Central memory CD8-positive, alpha-beta T cell (primary cell): ENCODE results near the gene TFDP1.
"Not testable (repeated sequence)": the region's sequence is repeated elsewhere in the genome, so short reads cannot be mapped to it uniquely, and the experiment has no call there.

Experiments used
- ATAC-seq: fragments of 150-1000 bp; cut with Tn5 transposase; replicated peaks from 2 replicates; pipeline ENCODE4 v1.10.0; 2022; ENCODE audit warnings: mild to moderate bottlenecking, moderate FRiP score, moderate number of reproducible peaks; ENCODE audit not compliant: poor library complexity, severe bottlenecking; ENCODE audit errors: extremely low read depth
- DNase-seq, 2 donors: peaks; one replicate each; pipeline ENCODE4 v3.0.0; 2021; ENCODE audit warnings: low spot score in 2 of 2
- H3K27ac Mint-ChIP-seq: one replicate; pipeline ENCODE4 v1.8.0; 2022; ENCODE audit warnings: low read depth, mild to moderate bottlenecking, moderate library complexity, mixed read lengths
- H3K27me3 Mint-ChIP-seq: one replicate; pipeline ENCODE4 v1.8.0; 2022; ENCODE audit warnings: mixed read lengths
- H3K36me3 Mint-ChIP-seq: one replicate; pipeline ENCODE4 v1.8.0; 2022; ENCODE audit warnings: mild to moderate bottlenecking, moderate library complexity, mixed read lengths; ENCODE audit not compliant: insufficient read depth
- H3K4me1 Mint-ChIP-seq: one replicate; pipeline ENCODE4 v1.8.0; 2022; ENCODE audit warnings: mixed read lengths
- H3K4me3 Mint-ChIP-seq: one replicate; pipeline ENCODE4 v1.8.0; 2022; ENCODE audit warnings: mild to moderate bottlenecking, moderate library complexity, mixed read lengths
- H3K9me3 Mint-ChIP-seq: one replicate; pipeline ENCODE4 v1.8.0; 2022; ENCODE audit warnings: mixed read lengths

The TFDP1 gene

DNA sequence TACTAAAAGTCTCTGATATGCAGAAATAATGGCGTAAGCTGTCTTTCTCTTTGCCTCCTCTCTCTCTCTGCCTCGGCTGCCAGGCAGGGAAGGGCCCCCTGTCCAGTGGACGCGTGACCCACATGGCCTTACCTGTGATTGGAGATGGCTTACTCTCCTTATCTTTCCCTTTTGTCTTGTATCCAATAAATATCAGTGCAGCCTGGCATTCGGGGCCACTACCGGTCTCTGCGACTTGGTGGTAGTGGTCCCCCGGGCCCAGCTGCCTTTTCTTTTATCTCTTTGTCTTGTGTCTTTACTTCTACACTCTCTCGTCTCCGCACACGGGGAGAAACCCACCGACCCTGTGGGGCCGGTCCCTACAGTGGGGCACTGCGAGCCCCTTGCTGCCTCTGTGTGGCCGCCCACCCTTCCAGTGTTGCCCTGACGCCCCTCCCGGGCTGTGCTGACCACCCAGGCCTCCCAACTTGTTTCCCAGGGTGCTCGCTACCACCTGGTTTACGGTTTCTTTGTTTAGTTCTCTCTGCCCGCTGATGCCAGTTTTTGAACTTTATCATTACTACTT lies 37.5 kb downstream of the TFDP1 start:
- not testable (repeated sequence) for H3K27me3 Mint-ChIP-seq, H3K4me3 Mint-ChIP-seq, H3K9me3 Mint-ChIP-seq, ATAC-seq, H3K36me3 Mint-ChIP-seq, H3K4me1 Mint-ChIP-seq, DNase-seq
- H3K27ac Mint-ChIP-seq, result peak overlapping the region; percentile 29

GRCh38 chr13:113622791-113623490 lies 38.4 kb downstream of the TFDP1 start:
- no peak overlapping the region for H3K4me3 Mint-ChIP-seq
- no peaks in the 10 kb centered on the region for H3K4me1 Mint-ChIP-seq
- peaks cover 2% of the 10 kb centered on the region for H3K36me3 Mint-ChIP-seq
- no peak overlapping the region for H3K27ac Mint-ChIP-seq
- ATAC-seq, result no peak
- H3K9me3 Mint-ChIP-seq, result no peaks in the 10 kb centered on the region
- no peaks in the 10 kb centered on the region for H3K27me3 Mint-ChIP-seq
- DNase-seq, result no peak

GRCh38 chr13:113623491-113624234 lies 39.1 kb downstream of the TFDP1 start:
- peaks cover 4% of the 10 kb centered on the region for H3K36me3 Mint-ChIP-seq
- no peak for DNase-seq

DNA sequence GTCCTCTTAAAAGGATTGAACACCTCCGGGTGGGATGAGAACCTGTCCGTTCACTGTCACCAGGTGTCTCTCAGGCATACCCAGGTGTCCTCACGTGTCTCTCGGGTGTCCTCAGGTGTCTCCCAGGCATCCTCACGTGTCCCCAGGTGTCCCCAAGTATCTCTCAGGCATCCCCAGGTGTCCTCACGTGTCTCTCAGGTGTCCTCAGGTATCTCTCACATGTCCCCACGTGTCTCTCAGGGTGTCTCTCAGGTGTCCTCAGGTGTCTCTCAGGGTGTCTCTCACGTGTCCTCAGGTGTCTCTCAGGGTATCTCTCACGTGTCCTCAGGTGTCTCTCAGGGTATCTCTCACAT lies 39.7 kb downstream of the TFDP1 start:
- Mint-ChIP-seq H3K36me3 (peaks cover 4% of the 10 kb centered on the region), H3K27ac (no peak overlapping the region), H3K9me3 (no peaks in the 10 kb centered on the region), H3K4me1 (peaks cover 7% of the 10 kb centered on the region), H3K4me3 (no peak overlapping the region), H3K27me3 (no peaks in the 10 kb centered on the region)
- ATAC-seq, result no peak
- no peak for DNase-seq

More at GRCh38 chr13:113623491-113624234, 39.1 kb downstream of the TFDP1 start:
- H3K27me3 Mint-ChIP-seq, result no peaks in the 10 kb centered on the region
- H3K27ac Mint-ChIP-seq, result no peak overlapping the region
- no peaks in the 10 kb centered on the region for H3K9me3 Mint-ChIP-seq
- H3K4me1 Mint-ChIP-seq, result peaks cover 3% of the 10 kb centered on the region
- no peak for ATAC-seq
- no peak overlapping the region for H3K4me3 Mint-ChIP-seq

DNA sequence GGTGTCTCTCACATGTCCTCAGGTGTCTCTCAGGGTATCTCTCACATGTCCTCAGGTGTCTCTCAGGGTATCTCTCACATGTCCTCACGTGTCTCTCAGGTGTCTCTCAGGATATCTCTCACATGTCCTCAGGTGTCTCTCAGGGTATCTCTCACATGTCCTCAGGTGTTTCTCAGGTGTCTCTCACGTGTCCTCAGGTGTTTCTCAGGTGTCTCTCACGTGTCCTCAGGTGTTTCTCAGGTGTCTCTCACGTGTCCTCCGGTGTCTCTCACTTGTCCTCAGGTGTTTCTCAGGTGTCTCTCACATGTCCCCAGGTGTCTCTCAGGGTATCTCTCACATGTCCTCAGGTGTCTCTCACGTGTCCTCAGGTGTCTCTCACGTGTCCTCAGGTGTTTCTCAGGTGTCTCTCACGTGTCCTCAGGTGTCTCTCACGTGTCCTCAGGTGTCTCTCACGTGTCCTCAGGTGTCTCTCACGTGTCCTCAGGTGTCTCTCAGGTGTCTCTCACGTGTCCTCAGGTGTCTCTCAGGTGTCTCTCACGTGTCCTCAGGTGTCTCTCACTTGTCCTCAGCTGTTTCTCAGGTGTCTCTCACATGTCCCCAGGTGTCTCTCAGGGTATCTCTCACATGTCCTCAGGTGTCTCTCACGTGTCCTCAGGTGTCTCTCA lies 40.2 kb downstream of the TFDP1 start:
- not testable (repeated sequence) for DNase-seq, H3K27ac Mint-ChIP-seq, H3K4me3 Mint-ChIP-seq, H3K36me3 Mint-ChIP-seq, H3K4me1 Mint-ChIP-seq, H3K9me3 Mint-ChIP-seq, ATAC-seq, H3K27me3 Mint-ChIP-seq

GRCh38 chr13:113625965-113626721 lies 41.6 kb downstream of the TFDP1 start:
- DNase-seq, result no peak

GRCh38 chr13:113627136-113627535 lies 42.6 kb downstream of the TFDP1 start:
- ATAC-seq (no peak), DNase-seq (no peak)
- peaks cover 8% of the 10 kb centered on the region for H3K36me3 Mint-ChIP-seq
- H3K27ac Mint-ChIP-seq, result peak overlapping the region; percentile 46
- no peaks in the 10 kb centered on the region for H3K9me3 Mint-ChIP-seq
- H3K27me3 Mint-ChIP-seq, result no peaks in the 10 kb centered on the region
- peaks cover 7% of the 10 kb centered on the region for H3K4me1 Mint-ChIP-seq
- no peak overlapping the region for H3K4me3 Mint-ChIP-seq

More at GRCh38 chr13:113625965-113626721, 41.6 kb downstream of the TFDP1 start:
- no peak overlapping the region for H3K27ac Mint-ChIP-seq
- no peak for ATAC-seq
- peaks cover 4% of the 10 kb centered on the region for H3K36me3 Mint-ChIP-seq
- no peak overlapping the region for H3K4me3 Mint-ChIP-seq
- H3K9me3 Mint-ChIP-seq, result no peaks in the 10 kb centered on the region
- H3K4me1 Mint-ChIP-seq, result peaks cover 7% of the 10 kb centered on the region
- H3K27me3 Mint-ChIP-seq, result no peaks in the 10 kb centered on the region

DNA sequence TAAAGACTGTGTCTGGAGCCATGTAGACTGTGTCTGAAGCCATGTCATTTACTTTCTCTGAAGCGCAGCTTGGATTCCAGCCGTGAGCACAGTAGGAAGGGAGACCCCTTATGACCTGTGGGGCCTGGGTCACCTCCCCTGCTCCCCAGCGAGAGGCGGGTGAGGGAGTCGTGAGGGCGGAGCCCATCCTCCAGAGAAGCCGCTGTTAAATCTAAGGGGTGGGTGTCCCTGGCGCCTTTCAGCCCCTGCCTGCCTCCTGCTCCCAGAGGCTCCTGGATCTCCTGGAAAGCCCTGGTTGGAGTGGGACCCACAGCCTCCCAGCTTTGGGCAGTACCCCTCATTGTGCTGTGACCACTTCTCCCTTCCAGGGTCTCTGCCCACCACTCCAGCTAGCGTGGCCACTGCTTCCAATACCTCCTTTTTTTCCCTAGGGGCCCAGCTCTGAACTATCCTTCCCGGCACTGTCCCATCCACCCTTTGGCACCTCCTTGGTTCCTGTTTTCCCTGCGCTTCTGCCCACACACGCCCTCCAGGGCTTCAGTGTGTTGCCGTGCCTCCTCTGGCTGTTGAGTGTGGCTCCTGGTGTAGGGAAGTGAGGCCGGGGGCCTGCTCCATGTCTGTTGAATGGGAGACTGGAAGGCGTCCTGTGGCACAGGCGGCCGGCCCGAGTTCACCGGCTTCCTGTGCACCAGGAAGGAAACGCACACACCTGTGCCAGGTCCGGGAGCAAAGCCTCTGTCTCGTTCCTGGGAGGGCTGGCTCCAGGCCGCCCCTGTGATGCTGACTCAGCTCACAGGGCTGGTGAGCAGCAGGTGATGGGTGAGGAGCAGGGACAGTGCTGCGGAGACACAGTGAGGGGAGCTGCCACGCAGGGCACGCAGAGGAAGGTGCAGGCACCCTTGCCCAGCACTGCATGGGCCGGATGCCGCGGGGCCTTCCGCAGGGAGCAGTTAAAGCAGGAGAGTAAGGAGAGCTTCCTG lies 44.0 kb downstream of the TFDP1 start:
- H3K27ac Mint-ChIP-seq, result peak overlapping the region; percentile 76
- no peak overlapping the region for H3K4me3 Mint-ChIP-seq
- DNase-seq, result no peak
- H3K4me1 Mint-ChIP-seq, result peaks cover 7% of the 10 kb centered on the region
- ATAC-seq, result no peak
- peaks cover 15% of the 10 kb centered on the region for H3K36me3 Mint-ChIP-seq
- H3K27me3 Mint-ChIP-seq, result no peaks in the 10 kb centered on the region
- no peaks in the 10 kb centered on the region for H3K9me3 Mint-ChIP-seq

GRCh38 chr13:113629866-113630265 lies 45.3 kb downstream of the TFDP1 start:
- DNase-seq (no peak), ATAC-seq (no peak)
- no peak overlapping the region for H3K4me3 Mint-ChIP-seq
- H3K27ac Mint-ChIP-seq, result no peak overlapping the region
- peaks cover 19% of the 10 kb centered on the region for H3K36me3 Mint-ChIP-seq
- peaks cover 12% of the 10 kb centered on the region for H3K4me1 Mint-ChIP-seq
- H3K9me3 Mint-ChIP-seq, result no peaks in the 10 kb centered on the region
- H3K27me3 Mint-ChIP-seq, result no peaks in the 10 kb centered on the region

DNA sequence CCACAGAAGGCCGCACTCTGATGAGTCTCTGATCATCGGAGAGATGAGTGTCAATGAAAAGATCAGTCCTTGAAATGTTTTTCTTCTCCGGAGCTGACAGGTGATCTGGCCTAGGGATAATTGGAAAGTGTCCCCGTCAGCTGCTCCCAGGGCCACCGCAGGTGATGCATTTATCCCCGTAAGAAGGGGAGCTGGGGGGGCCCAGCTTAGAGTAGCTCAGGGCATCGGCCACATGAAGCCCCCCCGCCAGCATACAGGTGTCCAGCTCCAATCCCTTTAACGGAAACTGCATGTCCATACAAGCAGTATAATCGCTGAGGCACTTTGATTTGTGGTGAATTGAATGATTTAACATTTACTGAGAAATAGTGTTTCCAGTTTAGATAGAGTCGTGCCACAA lies 45.7 kb downstream of the TFDP1 start:
- H3K4me1 Mint-ChIP-seq, result peaks cover 12% of the 10 kb centered on the region
- no peak overlapping the region for H3K4me3 Mint-ChIP-seq
- DNase-seq, result no peak
- H3K27ac Mint-ChIP-seq, result no peak overlapping the region
- ATAC-seq, result no peak
- no peaks in the 10 kb centered on the region for H3K27me3 Mint-ChIP-seq
- H3K36me3 Mint-ChIP-seq, result peaks cover 19% of the 10 kb centered on the region
- H3K9me3 Mint-ChIP-seq, result no peaks in the 10 kb centered on the region

DNA sequence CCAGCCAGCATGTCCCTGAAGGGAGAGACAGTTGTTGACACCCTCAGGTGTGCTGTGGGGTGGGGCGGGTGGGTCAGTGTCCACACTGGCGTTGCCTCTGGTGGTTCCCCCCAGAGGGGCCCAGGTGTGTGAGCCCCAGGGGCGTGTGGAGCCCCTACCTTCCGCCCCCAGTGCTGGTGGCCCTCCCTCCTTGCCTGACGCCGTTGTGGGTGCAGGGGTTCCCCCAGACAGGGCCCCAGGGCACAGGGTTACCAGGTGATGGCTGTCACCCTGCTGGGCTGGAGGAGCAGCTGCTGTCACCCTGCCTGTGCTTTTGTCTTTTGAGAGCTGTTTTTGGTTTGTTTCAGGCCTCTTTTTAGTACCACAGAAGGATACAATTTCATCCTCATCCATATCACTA lies 46.3 kb downstream of the TFDP1 start:
- peaks cover 12% of the 10 kb centered on the region for H3K4me1 Mint-ChIP-seq
- no peak for DNase-seq
- H3K36me3 Mint-ChIP-seq, result peaks cover 19% of the 10 kb centered on the region
- no peaks in the 10 kb centered on the region for H3K9me3 Mint-ChIP-seq
- ATAC-seq, result no peak
- H3K27me3 Mint-ChIP-seq, result no peaks in the 10 kb centered on the region
- H3K27ac Mint-ChIP-seq, result no peak overlapping the region
- no peak overlapping the region for H3K4me3 Mint-ChIP-seq
